Naive thymus-derived CD8-positive, alpha-beta T cell (primary cell): Measurements from ENCODE around the gene ZBTB7C. TPM values are rescaled to one million over a fixed set of nuclear protein-coding genes. Genes with fewer than 3 reads are reported as not detected.
A peak's percentile ranks its signal among the peaks of the same experiment; 100 is the strongest.

Experiments used
- ATAC-seq, 2 donors: fragments of 150-1000 bp; cut with Tn5 transposase in 1 of 2; sonication (Bioruptor Pico), chemical (Tn5 transposase) in 1 of 2; 1 replicate in 1 of 2; 2 replicates in 1 of 2; pipeline ENCODE4 v1.10.0; 2021; ENCODE audit warnings: mild to moderate bottlenecking in 2 of 2, moderate library complexity in 2 of 2
- POLR2A ChIA-PET: fragments of 350-600 bp; sonication (Branson Sonifier 250); formaldehyde crosslinking; loops from one replicate; lab custom pipeline; 2021; ENCODE audit warnings: antibody characterized with exemption; lab: Charles Lee
- DNase-seq, 10 donors: peaks; one replicate each; pipeline versions ENCODE4 v3.0.0 to v3.0.0-alpha.2; 2020 to 2022
- H3K27ac Mint-ChIP-seq, 10 donors: one replicate each; pipeline ENCODE4 v1.8.0; 2020 to 2022; ENCODE audit warnings: mild to moderate bottlenecking in 10 of 10, mixed read lengths in 10 of 10, moderate library complexity in 4 of 10, inconsistent platforms in 1 of 10
- H3K27me3 Mint-ChIP-seq, 5 donors: one replicate each; pipeline ENCODE4 v1.8.0; 2021 to 2022; ENCODE audit warnings: mixed read lengths in 5 of 5
- H3K36me3 Mint-ChIP-seq, 3 donors: one replicate each; pipeline ENCODE4 v1.8.0; 2020 to 2022; ENCODE audit warnings: mixed read lengths in 3 of 3, mild to moderate bottlenecking in 2 of 3, inconsistent platforms in 1 of 3
- H3K4me1 Mint-ChIP-seq, 4 donors: one replicate each; pipeline ENCODE4 v1.8.0; 2021 to 2022; ENCODE audit warnings: mixed read lengths in 4 of 4
- H3K4me3 Mint-ChIP-seq, 10 donors: one replicate each; pipeline ENCODE4 v1.8.0; 2020 to 2022; ENCODE audit warnings: mild to moderate bottlenecking in 10 of 10, mixed read lengths in 10 of 10, moderate library complexity in 6 of 10, inconsistent platforms in 1 of 10
- H3K9me3 Mint-ChIP-seq, 9 donors: one replicate each; pipeline ENCODE4 v1.8.0; 2020 to 2022; ENCODE audit warnings: mixed read lengths in 9 of 9, mild to moderate bottlenecking in 3 of 9, inconsistent platforms in 1 of 9, moderate library complexity in 1 of 9
- polyA plus RNA-seq, 3 donors: library from polyadenylated mRNA; unstranded; fragments of 300-500 nt; fragmentation: Illumina TruSeq; gene quantifications; one replicate each; pipeline ENCODE4 v1.2.3, GENCODE V29; 2021
- total RNA-seq, 8 experiments: library from RNA in 2 of 8; stranded (reverse) in 2 of 8; gene quantifications; one replicate each; pipeline ENCODE4 v1.2.3 and lab custom pipeline; 2021 to 2026

Gene ZBTB7C
- total and polyA plus RNA-seq, 5 experiments from 2014 or later: not detected

DNA sequence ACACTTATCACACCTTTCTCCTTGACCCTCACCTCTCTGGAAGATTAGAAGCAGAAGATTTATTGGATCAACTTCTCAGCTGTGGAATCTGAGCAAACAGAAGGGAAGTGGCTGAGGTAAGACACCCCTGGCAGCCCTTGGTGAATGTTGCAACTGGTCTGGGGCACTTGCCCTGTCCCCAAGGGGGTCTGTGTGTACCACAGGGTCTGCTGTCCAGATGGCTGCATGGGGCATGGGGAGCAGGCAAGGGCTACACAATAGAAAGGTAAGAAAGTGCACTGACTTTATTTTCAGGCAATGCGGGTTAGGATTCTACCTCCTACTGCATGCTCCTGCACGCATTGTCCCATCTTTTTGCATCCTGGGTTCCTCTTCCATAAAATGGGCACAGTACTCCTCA lies 240.3 kb downstream of the ZBTB7C start:
- Mint-ChIP-seq H3K27me3 (peaks cover 4 to 19% (median 7%) of the 10 kb centered on the region in 5 donors), H3K9me3 (peaks cover 0 to 4% (median 0%) of the 10 kb centered on the region in 9 donors), H3K4me3 (no peak overlapping the region), H3K36me3 (no peaks in the 10 kb centered on the region), H3K4me1 (peaks cover 0 to 9% (median 6%) of the 10 kb centered on the region in 4 donors), H3K27ac (no peak overlapping the region)
- POLR2A ChIA-PET: no interaction called here
- ATAC-seq (no peak), DNase-seq (no peak)

DNA sequence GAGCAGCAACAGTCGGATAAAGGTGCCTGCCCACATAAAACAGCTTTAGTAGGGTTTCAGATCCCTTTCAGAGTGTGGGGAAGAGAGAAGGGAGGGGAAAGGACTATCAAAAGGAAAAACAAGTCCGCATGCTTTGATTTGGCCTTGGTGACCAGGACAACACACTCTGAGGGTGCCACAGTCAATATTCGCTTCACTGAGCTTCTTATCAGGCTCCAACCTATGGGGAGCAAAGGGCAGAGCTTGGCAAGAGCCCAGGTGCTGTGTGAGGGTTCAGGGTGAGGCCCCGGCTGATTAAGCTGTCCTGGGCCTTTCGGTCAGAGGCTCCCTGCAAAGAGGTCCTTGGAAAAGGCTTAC lies 241.3 kb downstream of the ZBTB7C start:
- Mint-ChIP-seq H3K4me3 (no peak overlapping the region), H3K4me1 (peaks cover 2 to 10% (median 7%) of the 10 kb centered on the region in 4 donors), H3K27ac (no peak overlapping the region), H3K9me3 (peaks cover 0 to 4% (median 0%) of the 10 kb centered on the region in 9 donors), H3K36me3 (no peaks in the 10 kb centered on the region), H3K27me3 (peaks cover 1 to 16% (median 8%) of the 10 kb centered on the region in 5 donors)
- ATAC-seq (no peak), DNase-seq (no peak)
- POLR2A ChIA-PET: interaction anchor here (0.6 kb wide), 1 partner anchor 46 kb away, joined by 4 read pairs; no protein-coding TSS in a partner anchor

DNA sequence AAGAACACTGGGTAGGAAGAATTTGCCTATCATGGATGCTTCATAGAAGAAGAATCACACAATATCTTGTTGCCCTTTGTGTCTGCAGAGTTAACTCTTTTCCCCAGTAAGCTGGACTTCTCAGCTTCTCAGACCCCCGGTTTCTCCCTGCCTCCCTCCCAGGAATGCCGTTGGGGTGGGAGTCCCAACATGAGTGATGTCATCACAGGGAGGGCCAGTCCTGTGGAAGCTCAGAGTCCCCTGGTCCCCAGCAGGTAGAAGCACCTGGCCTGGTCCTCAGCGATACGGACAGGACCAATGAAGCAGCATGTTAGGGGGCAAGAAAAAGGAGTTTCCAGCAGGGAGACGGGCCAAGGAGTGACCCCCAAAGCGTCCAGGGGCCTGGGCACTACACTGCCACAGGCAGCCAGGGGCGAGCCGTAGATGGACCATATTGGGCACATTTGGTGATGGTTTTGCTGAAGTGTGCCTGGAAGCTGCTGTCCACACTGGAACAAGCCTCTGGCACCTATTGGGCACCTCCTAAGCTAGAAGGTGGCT lies 242.8 kb downstream of the ZBTB7C start:
- Mint-ChIP-seq H3K9me3 (peaks cover 0 to 4% (median 0%) of the 10 kb centered on the region in 9 donors), H3K36me3 (no peaks in the 10 kb centered on the region), H3K4me3 (no peak overlapping the region), H3K27me3 (peaks cover 1 to 16% (median 9%) of the 10 kb centered on the region in 5 donors), H3K4me1 (peaks cover 8 to 19% (median 12%) of the 10 kb centered on the region in 4 donors), H3K27ac (no peak overlapping the region)
- POLR2A ChIA-PET: no interaction called here
- ATAC-seq (no peak), DNase-seq (no peak)

DNA sequence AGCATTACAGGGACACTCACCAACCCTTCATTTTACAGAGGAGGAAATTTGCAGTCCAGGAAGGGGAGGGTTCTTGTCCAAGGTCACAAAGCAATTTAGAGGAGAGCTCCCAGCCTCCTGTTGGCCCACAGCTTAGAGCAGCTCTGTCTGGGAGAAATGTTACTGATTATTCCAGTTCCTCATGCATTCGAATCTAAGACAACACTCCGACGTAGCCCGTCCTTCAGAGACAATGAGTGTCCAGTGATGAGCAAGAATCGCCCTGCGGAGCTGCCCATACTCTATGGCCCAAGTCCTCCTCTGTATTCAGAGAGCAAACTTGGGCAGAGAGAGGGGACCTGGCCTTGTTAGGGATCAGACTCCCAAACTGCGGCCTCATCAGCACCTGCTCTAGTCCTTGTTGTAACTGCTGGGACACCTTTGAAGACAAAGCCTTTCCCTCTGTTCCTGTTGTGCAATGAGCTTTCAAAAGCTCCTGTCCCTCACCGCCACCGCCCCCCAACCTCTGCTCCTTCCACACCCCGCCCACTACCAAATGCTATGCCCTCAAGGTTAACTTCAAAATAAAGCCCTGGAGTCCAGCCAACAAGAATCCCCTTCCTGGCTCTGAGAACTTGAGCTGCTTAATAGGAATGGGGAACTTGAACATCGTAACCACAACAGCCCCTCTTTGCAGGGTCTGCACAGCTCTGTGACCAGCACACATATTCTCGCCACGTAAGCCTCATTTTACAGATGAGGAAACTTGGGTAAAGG lies 243.9 kb downstream of the ZBTB7C start:
- H3K36me3 Mint-ChIP-seq: no peaks in the 10 kb centered on the region
- no peak overlapping the region for H3K27ac Mint-ChIP-seq
- POLR2A ChIA-PET: no interaction called here
- H3K4me1 Mint-ChIP-seq: peaks cover 10 to 27% (median 17%) of the 10 kb centered on the region in 4 donors
- H3K27me3 Mint-ChIP-seq: peaks cover 1 to 17% (median 8%) of the 10 kb centered on the region in 5 donors
- DNase-seq (no peak), ATAC-seq (no peak)
- no peak overlapping the region for H3K4me3 Mint-ChIP-seq
- no peaks in the 10 kb centered on the region for H3K9me3 Mint-ChIP-seq

DNA sequence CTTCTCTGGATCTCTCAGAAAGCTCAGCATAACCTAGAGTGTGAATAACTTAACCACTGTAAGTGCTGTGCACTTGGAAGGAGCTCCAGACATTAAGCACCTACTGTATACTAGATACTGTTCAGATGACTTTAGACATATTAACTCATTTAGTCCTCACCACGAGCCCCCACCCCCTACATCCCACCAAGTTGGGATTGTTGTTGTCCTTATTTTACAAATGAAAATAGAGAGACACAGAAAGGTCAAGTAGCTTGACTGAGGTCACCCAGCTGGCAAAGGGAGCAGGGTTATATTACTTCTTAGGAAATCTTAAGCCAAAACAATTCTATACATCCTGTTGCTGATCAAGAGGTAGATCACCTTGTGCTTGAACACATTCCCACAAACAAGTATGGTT lies 244.5 kb downstream of the ZBTB7C start:
- Mint-ChIP-seq H3K9me3 (no peaks in the 10 kb centered on the region), H3K27ac (no peak overlapping the region)
- POLR2A ChIA-PET: no interaction called here

DNA sequence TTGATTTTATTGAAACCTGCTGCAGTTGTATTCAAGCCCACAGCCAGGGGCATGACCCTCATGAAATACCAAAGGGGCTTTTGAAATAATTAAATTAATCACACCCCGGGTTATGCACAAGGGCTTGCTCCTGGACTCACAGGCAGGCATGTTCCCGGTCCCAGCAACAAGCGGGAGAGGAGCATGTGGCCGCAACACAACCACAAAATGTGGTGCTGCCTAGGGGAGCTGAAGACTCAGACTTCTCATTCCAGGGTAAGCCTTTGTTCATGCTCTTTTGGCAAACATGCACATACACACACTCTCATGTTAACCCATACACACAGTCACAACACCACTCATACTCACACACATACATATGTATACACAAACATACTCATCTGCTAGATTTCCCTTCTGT lies 245.1 kb downstream of the ZBTB7C start:
- Mint-ChIP-seq H3K4me3 (no peak overlapping the region), H3K4me1 (peaks cover 10 to 27% (median 18%) of the 10 kb centered on the region in 4 donors), H3K9me3 (no peaks in the 10 kb centered on the region), H3K27ac (no peak overlapping the region), H3K27me3 (peaks cover 0 to 23% (median 5%) of the 10 kb centered on the region in 5 donors), H3K36me3 (no peaks in the 10 kb centered on the region)
- DNase-seq (no peak), ATAC-seq (no peak)
- POLR2A ChIA-PET: no interaction called here

More for the DNA sequence above, 244.5 kb downstream of the ZBTB7C start:
- Mint-ChIP-seq H3K27me3 (peaks cover 1 to 18% (median 5%) of the 10 kb centered on the region in 5 donors), H3K36me3 (no peaks in the 10 kb centered on the region), H3K4me3 (no peak overlapping the region), H3K4me1 (peaks cover 10 to 27% (median 18%) of the 10 kb centered on the region in 4 donors)
- no peak for DNase-seq
- ATAC-seq: no peak

DNA sequence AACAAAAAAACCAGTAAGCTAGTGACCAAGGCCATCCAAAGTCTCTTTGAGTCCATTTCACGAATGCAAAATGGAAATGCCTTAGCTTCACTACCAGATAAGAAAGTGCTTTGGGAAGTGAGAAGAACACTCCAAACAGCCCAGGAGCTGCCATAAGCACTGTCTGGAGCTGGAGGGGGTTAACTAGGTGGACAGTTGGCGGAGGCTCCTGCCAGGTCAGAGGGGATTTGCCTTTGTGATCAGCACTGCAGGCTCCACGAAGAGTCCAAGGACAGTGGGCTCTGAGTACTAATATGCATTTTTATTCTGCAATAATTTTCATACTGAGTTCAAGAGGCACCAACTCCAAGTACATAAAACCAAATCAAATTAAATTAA lies 245.5 kb downstream of the ZBTB7C start:
- no peak overlapping the region for H3K27ac Mint-ChIP-seq
- ATAC-seq (no peak), DNase-seq (no peak)
- no peaks in the 10 kb centered on the region for H3K9me3 Mint-ChIP-seq
- H3K36me3 Mint-ChIP-seq: no peaks in the 10 kb centered on the region
- no peak overlapping the region for H3K4me3 Mint-ChIP-seq
- peaks cover 10 to 27% (median 18%) of the 10 kb centered on the region in 4 donors for H3K4me1 Mint-ChIP-seq
- POLR2A ChIA-PET: no interaction called here
- H3K27me3 Mint-ChIP-seq: peaks cover 0 to 26% (median 5%) of the 10 kb centered on the region in 5 donors

DNA sequence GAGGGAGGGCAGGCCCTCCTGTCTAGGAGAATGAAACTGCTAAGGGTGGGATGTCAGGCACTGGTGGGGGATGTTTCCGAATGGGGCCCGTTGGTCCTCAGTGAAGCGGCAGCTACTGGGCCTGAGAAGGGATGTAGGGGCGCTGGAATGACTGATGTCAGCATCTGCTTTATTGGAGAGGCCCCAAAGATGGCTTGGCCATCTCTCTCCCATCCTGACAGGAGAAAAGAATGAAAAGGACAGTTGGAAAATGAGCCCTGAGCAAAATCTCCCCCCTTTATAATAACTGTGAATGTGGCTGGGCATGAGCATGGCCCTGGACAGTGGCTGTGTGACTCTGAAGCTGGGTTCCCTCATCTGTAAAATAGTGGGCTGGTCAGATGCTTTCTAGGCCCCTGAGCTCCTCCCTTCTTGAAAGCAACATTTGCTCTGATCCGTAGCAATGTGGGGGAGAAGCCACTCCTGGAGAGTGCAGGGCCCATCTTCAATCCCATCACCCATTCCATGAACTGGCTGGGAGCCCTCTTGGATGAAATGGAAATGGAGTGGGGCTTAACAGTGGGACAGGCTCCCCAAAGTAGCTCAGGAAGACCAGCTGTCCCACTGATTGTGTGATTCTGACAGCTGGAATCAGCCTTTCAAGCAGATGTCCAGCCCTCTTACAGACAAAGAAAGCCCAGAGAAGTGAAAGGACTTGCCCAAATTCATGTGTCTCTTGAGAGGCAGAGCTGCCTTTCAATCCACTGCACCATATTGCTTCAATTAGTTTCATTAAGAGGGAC lies 246.0 kb downstream of the ZBTB7C start:
- ATAC-seq: no peak
- peaks cover 0 to 30% (median 8%) of the 10 kb centered on the region in 5 donors for H3K27me3 Mint-ChIP-seq
- no peaks in the 10 kb centered on the region for H3K36me3 Mint-ChIP-seq
- DNase-seq: no peak
- POLR2A ChIA-PET: no interaction called here
- H3K9me3 Mint-ChIP-seq: no peaks in the 10 kb centered on the region
- peak overlapping the region in 2 of 10 donors; percentile 5 to 60 for H3K27ac Mint-ChIP-seq
- peaks cover 10 to 27% (median 18%) of the 10 kb centered on the region in 4 donors for H3K4me1 Mint-ChIP-seq
- H3K4me3 Mint-ChIP-seq: peak overlapping the region in 8 of 10 donors; percentile 58 to 84 (median 78)

GRCh38 chr18:48161911-48162698 lies 247.1 kb downstream of the ZBTB7C start:
- no peaks in the 10 kb centered on the region for H3K36me3 Mint-ChIP-seq
- H3K4me3 Mint-ChIP-seq: peak overlapping the region; percentile 64 to 86 (median 78)
- no peaks in the 10 kb centered on the region for H3K9me3 Mint-ChIP-seq
- ATAC-seq: peak in 1 of 2 donors; percentile 47
- POLR2A ChIA-PET: no interaction called here
- no peak for DNase-seq
- peak overlapping the region in 3 of 10 donors; percentile 60 to 83 (median 60) for H3K27ac Mint-ChIP-seq
- H3K4me1 Mint-ChIP-seq: peaks cover 8 to 20% (median 17%) of the 10 kb centered on the region in 4 donors
- peaks cover 1 to 35% (median 8%) of the 10 kb centered on the region in 5 donors for H3K27me3 Mint-ChIP-seq

GRCh38 chr18:48161191-48161910 lies 247.8 kb downstream of the ZBTB7C start:
- peak overlapping the region; percentile 12 to 84 (median 74) for H3K4me3 Mint-ChIP-seq
- H3K36me3 Mint-ChIP-seq: no peaks in the 10 kb centered on the region
- POLR2A ChIA-PET: no interaction called here
- H3K4me1 Mint-ChIP-seq: peaks cover 7 to 18% (median 16%) of the 10 kb centered on the region in 4 donors
- no peak overlapping the region for H3K27ac Mint-ChIP-seq
- H3K9me3 Mint-ChIP-seq: no peaks in the 10 kb centered on the region
- H3K27me3 Mint-ChIP-seq: peaks cover 5 to 33% (median 11%) of the 10 kb centered on the region in 5 donors
- peak; percentile 4 to 71 (median 41) for DNase-seq
- ATAC-seq: peak; percentile 82 to 90

GRCh38 chr18:48160622-48161021 lies 248.6 kb downstream of the ZBTB7C start:
- Mint-ChIP-seq H3K36me3 (no peaks in the 10 kb centered on the region), H3K9me3 (no peaks in the 10 kb centered on the region), H3K4me3 (peak overlapping the region; percentile 18 to 82 (median 59)), H3K27ac (no peak overlapping the region), H3K4me1 (peaks cover 7 to 18% (median 15%) of the 10 kb centered on the region in 4 donors), H3K27me3 (peaks cover 5 to 38% (median 16%) of the 10 kb centered on the region in 5 donors)
- POLR2A ChIA-PET: no interaction called here
- no peak for DNase-seq
- ATAC-seq: no peak
